Activated CD4-positive, CD25-positive, alpha-beta regulatory T cell treated with anti-CD3 and anti-CD28 coated beads, Interleukin-2, amount 50 U/mL, for 72 hours (primary cell): ENCODE results near the gene BAG3.
"Not testable (repeated sequence)": the region's sequence is repeated elsewhere in the genome, so short reads cannot be mapped to it uniquely, and the experiment has no call there.

Experiments
- DNase-seq: peaks from one replicate; pipeline ENCODE4 v3.0.0; 2021

The BAG3 gene

DNA sequence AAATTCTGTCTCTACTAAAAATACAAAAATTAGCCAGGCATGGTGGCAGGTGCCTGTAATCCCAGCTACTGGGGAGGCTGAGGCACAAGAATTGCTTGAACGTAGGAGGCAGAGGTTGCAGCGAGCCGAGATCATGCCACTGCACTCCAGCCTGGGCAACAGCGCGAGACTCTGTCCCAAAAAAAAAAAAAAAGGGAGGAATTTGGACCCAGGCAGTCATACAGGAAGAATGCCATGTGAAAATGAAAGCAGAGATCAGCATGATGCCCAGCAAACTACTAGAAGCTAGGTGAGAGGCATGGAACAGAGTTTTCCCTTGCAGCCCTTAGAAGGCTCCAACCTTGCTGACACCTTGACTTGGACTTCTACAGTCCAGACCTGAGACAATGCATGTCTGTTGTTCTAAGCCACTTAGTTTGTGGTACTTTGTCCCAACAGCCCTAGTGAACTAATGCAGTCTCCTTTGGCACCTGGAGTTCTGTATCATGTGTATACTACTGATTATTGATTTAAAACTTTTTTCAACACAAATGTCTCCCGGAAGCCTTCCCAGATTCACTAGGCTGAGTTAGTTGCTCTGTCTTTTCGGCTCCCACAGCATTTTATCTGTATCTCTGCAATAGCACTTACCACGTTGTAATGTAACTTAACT lies 10.2 kb upstream of the BAG3 start:
- DNase-seq = no peak

DNA sequence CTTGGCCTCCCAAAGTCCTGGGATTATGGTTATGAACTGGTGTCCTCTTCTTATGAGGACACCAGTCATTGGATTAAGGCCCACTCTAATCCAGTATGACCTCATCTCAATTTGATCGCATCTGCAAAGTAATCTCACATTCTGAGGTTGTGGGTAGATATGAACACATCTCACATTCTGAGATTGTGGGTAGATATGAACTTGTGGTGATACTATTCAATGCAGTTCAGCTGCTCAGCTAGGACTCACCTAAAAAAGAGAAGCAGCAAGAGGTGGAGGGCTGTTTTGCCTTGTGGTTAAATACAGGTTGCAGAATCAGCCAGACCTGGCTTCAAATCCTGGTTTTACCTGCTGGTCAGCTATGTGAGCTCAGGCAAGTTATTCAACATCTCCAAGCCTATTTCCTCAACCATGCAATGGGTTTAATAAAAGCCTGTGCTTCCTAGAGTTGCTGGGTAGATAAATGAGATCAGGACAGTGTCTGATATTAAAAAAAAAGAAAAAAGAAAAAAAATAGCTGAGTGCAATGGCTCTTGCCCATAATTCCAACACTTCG lies 8.5 kb upstream of the BAG3 start:
- no peak for DNase-seq

GRCh38 chr10:119643306-119644204 lies 7.6 kb upstream of the BAG3 start:
- DNase-seq = no peak

DNA sequence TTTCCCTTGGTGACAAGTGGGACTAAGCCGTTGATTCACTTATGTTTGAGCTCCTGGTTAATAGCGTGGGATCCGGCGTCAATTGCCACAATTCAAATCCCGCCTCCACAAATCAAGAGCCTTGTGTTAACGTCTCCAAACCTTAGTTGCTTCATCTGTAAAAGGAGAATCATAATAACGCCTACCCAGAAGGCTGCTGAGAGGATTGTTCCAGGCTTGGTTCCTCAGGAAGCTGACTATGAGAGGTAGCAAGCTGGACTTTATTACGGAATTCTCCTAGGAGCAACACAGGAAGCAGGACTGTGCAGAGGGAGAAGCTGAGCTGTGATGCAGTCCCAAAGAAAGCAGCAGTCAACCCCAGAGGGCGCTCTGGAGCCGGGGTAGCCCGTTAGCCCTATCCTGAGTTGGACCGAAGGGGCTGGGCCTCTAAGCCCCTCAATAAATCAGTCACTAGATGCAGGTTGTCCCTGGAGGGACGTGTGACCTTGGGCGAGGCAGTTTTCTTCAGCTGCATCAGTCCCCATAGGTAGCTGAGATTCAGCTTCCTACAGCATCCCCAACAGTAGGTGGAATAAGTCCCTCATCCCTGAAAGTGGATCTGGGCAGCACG lies 6.9 kb upstream of the BAG3 start:
- DNase-seq = no peak

GRCh38 chr10:119644994-119645393 lies 6.2 kb upstream of the BAG3 start:
- DNase-seq = no peak

- DNase-seq = no peak
Measured at GRCh38 chr10:119650062-119650461, 1.1 kb upstream of the BAG3 start.

GRCh38 chr10:119651514-119652360 lies 557 bp downstream of the BAG3 start:
- DNase-seq = peak; percentile 48

- DNase-seq = no peak
Measured at GRCh38 chr10:119652361-119652730, 1.2 kb downstream of the BAG3 start.

GRCh38 chr10:119653209-119653608 lies 2.0 kb downstream of the BAG3 start:
- DNase-seq = no peak

- DNase-seq = no peak
Measured at GRCh38 chr10:119653916-119654315, 2.7 kb downstream of the BAG3 start.

DNA sequence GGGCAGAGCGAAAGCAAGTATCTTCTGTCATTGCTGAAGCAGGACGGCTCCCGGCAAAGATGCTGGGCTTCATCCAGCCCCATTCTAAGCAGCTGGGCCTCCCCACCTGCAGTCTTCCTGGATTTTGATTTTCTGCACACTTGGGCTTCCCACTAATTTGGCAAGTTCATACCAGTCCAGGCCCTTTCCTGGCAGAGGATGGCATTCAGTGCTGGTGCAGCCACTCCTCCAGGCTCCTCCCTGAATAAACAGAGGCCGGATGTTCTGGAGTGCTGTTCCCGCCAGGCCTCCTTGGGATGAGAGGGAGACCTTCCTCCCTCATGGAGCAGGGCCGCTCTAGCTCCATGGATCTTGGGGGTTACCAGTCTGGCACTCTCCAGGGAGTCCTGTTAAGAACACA lies 3.4 kb downstream of the BAG3 start:
- DNase-seq = no peak

GRCh38 chr10:119655566-119656001 lies 4.4 kb downstream of the BAG3 start:
- DNase-seq = no peak

GRCh38 chr10:119656760-119657159 lies 5.6 kb downstream of the BAG3 start:
- DNase-seq = no peak

- DNase-seq = no peak
Measured at GRCh38 chr10:119657725-119658124, 6.5 kb downstream of the BAG3 start.

GRCh38 chr10:119658274-119658673 lies 7.1 kb downstream of the BAG3 start:
- no peak for DNase-seq

DNA sequence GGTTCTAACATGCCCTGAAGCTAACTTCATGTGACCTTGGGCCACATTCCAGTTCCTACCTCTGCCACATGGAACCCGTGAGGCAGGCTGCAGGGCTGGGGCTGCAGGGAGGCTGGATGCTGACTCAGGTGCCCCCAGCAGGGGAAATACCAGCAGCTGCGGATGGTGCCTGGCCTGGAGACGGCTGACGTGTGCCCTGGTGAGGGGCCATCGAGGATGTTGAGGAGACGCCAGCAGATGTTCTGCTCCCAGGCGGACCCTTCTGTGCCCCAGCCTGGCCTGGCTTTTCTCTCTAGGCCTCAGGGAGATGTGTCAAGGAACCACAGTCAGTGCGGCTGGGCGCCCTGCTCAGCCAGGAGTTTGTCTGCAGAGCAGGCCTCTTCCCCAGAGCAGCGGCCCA lies 8.8 kb downstream of the BAG3 start:
- no peak for DNase-seq

DNA sequence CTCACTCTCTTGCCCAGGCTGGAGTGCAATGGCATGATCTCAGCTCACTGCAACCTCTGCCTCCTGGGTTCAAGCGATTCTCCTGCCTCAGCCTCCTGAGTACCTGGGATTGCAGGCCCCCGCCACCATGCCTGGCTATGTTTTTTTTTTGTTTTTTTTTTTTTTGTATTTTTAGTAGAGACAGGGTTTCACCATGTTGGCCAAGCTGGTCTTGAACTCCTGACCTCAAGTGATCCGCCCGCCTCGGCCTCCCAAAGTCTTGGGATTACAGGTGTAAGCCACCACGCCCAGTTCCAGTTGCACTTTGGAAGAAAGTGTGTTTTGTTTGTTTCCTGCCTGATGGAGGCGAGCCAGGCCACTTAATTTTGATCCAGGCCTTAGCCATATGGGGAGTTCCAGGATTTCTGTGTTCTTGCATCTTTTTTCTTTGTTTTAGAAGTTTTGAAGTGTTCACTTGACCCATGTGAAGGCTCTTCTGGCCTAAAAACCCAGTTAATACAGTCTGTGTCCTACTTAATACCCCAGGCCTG lies 11.0 kb downstream of the BAG3 start:
- not testable (repeated sequence) for DNase-seq

DNA sequence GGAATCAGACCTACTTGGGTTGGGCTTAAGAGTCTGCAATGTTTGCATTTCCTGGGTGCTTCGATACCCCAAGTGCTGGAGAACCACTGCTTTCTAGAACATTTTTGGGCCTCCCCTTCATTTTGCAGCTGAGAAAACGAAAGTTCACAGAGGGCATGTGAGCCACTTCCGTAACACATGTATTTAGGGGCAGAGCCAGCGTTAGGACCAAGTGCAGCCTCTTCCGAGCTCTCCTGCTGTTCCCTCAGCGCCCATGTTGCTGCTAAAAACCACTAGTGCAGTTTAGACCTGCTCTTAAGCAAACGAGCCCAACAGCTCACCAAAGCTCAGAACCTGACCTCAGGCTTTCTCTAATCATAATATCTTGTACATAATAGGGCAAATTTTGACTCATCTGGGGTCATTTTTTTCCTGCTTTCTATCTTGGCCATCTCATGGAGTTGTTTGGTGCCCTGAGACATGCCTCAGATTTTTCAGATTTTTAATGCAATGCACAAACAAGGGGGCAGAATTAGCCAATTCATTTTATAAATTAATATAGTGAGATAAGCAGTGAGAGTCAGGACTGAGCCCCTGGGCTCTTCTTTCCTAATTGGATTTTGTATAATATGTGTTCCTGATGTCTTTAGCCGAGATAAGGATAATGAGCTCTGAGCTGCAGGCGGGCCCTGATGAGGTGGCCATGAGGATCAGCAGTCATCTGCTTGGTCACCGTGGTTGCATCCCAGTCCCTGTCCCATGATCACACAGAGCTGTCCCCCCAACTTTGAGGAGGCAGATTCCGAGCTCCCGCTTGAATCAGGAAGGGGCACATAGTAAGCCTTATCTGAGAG lies 12.9 kb downstream of the BAG3 start:
- DNase-seq = no peak

GRCh38 chr10:119665901-119666708 lies 14.9 kb downstream of the BAG3 start:
- no peak for DNase-seq

GRCh38 chr10:119666709-119667004 lies 15.5 kb downstream of the BAG3 start:
- no peak for DNase-seq
